ENCODE results near the gene ALAS1.

Gene ALAS1

DNA sequence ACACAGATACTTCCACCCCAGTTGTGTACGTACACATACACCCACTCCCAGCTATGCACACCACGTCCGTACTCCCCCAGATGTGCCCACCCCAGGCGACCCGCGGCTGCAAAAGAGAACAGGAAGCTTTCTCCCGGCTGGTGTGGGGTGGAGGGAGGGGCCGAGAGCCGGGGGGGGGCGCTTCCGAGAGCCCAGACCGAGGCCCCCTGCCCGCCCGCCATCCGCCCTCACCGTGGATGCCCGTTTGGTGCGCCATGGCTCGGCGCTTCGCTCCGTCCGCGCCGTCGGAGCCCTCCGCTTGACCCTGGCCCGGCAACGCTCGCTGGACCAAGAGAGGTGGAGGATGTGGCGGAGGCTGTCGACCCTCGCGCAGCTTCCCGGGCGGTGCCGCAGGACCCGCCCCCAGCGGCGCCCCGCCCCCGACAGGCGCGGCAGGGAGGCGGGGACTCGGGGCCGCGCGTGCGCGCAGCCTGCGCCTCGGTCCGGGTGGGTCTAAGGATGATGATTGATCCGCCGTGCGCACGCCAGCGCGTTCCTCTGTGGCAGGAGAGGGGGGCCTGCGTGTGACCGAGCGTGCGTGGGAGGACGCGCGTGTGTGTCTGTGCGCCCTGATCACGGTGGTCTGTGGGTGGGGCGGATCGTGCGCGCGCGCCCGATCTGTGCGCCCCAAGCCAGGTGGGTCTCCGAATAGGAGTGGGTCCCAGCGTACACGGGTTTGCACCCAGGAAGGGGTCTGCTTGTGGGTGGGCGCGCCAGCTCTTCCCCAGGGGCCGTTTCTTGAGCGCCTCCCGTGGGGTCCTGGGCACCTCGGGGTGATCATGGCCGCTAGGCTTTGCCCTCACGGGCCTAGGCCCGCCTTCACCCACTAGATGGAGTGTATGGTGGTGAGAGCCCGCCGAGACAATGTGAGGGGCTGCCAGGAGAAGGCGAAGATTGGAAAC lies 41.1 kb downstream of the ALAS1 start, which contains the start of gene TWF2:
Gene TWF2 (minus strand): TSS at position 398 of the 941 bp plus-strand sequence. CDS start 142 bp downstream, at position 256.
- TF ChIP-seq, protein P1, sequence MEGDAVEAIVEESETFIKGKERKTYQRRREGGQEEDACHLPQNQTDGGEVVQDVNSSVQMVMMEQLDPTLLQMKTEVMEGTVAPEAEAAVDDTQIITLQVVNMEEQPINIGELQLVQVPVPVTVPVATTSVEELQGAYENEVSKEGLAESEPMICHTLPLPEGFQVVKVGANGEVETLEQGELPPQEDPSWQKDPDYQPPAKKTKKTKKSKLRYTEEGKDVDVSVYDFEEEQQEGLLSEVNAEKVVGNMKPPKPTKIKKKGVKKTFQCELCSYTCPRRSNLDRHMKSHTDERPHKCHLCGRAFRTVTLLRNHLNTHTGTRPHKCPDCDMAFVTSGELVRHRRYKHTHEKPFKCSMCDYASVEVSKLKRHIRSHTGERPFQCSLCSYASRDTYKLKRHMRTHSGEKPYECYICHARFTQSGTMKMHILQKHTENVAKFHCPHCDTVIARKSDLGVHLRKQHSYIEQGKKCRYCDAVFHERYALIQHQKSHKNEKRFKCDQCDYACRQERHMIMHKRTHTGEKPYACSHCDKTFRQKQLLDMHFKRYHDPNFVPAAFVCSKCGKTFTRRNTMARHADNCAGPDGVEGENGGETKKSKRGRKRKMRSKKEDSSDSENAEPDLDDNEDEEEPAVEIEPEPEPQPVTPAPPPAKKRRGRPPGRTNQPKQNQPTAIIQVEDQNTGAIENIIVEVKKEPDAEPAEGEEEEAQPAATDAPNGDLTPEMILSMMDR (conservative IDR thresholded peaks at IDR 0.05; ENCODE audit: low read depth) = peak; percentile 35
- DNase-seq (ENCODE audit: low spot score) = peak; percentile 89
- POLR2A ChIA-PET (ENCODE audit: low non-redundant PET) = interaction anchor here (0.6 kb wide), 1 partner anchor 85 kb away, joined by 3 read pairs; no protein-coding TSS in a partner anchor
- CTCF ChIA-PET = no interaction called here
- peak within 1 kb of the TSS; percentile 95 for H3K27ac ChIP-seq

DNA sequence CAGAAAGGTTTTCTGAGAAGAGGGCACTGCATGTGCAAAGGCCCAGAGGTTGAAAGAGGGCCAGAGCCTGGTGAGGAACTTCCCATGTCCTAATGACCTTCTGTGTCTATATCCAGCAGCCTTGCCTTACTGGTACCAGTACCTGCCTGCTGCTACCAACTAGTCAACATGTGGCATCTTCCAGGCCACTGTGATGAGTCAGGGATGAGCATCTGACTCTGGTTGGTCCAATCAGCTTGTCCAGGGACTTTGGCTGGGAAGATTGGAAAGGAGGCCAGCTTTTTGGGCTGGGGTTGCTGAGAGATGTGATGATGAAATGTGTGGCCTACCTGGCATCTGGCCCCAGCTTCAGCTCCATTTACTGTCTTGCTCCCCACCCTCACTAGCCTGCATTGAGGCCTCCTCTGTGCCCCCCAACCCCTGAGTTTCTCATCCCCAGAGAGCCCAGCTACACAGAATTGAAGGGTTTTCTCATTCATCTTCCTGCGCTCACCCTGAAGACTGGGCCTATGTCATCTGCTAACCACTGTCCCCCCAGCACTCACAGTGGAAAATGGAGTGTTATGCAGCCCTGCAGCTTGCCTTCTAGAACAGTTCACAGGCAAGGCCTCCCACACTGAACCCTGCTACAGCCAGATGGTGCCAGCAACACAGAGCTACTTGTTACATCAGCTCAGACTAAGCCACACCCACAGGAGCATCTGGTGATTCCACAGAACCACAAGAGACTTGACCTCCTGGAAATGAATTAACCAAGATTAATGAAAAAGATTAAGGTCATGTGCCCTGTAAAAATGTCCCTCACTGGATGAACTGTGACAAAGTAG lies 42.3 kb downstream of the ALAS1 start:
- ChIA-PET POLR2A (ENCODE audit: low non-redundant PET) (interaction anchor here (0.5 kb wide), 1 partner anchor 36 kb away, joined by 4 read pairs; no protein-coding TSS in a partner anchor), CTCF (no interaction called here)
- TF ChIP-seq, protein P1 (conservative IDR thresholded peaks at IDR 0.05; ENCODE audit: low read depth) = no peak
- peak; percentile 69 for DNase-seq (ENCODE audit: low spot score)
- peak overlapping the region; percentile 95 for H3K27ac ChIP-seq

DNA sequence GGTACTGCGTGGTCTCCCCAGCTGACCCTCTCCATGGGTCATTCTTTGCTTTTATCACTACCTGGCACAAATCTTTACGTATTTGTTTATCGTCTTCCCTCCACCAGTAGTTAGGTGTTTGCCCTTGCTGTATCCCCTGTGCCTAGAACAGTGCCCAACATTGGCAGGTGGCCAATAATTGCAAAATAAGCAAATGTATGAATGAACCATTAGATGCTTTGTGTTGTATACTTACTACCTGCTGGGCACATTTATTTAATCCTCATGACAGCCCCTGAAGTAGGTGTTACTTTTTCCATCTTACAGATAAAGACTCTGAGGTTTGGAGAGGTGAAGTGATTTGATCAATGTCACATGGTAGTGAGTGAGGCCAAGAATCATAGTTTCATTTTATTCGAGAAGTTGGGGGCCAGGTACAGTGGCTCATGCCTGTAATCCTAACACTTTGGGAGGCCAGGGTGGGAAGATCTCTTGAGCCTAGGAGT lies 43.0 kb downstream of the ALAS1 start:
- H3K27ac ChIP-seq = peak overlapping the region; percentile 95
- TF ChIP-seq, protein P1 (conservative IDR thresholded peaks at IDR 0.05; ENCODE audit: low read depth) = no peak
- CTCF ChIA-PET = no interaction called here
- no peak for DNase-seq (ENCODE audit: low spot score)
- POLR2A ChIA-PET (ENCODE audit: low non-redundant PET) = interaction anchor here (0.5 kb wide), 1 partner anchor 35 kb away, joined by 4 read pairs; no protein-coding TSS in a partner anchor

DNA sequence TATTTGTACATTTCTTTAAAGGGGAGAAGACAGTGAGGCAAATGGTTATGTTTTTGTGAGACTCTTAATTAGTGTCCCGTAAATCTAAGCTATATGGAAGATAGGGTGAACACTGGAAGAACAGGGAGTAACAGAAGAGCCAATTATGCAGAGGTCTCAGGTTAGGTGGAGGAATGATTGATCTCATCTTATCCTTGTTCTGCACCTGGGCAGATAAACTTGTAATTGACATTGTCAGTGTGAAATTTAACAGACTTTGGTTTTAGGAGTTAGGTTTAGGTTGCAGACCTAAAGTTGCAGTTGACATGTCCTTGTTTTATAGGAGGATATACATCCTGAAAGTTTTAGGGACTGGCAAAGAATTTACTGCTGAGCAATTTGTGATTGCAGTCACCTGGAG lies 44.1 kb downstream of the ALAS1 start:
- TF ChIP-seq, protein P1 (conservative IDR thresholded peaks at IDR 0.05; ENCODE audit: low read depth) = no peak
- ChIA-PET CTCF (no interaction called here), POLR2A (ENCODE audit: low non-redundant PET) (no interaction called here)
- H3K27ac ChIP-seq = no peak overlapping the region
- DNase-seq (ENCODE audit: low spot score) = no peak

DNA sequence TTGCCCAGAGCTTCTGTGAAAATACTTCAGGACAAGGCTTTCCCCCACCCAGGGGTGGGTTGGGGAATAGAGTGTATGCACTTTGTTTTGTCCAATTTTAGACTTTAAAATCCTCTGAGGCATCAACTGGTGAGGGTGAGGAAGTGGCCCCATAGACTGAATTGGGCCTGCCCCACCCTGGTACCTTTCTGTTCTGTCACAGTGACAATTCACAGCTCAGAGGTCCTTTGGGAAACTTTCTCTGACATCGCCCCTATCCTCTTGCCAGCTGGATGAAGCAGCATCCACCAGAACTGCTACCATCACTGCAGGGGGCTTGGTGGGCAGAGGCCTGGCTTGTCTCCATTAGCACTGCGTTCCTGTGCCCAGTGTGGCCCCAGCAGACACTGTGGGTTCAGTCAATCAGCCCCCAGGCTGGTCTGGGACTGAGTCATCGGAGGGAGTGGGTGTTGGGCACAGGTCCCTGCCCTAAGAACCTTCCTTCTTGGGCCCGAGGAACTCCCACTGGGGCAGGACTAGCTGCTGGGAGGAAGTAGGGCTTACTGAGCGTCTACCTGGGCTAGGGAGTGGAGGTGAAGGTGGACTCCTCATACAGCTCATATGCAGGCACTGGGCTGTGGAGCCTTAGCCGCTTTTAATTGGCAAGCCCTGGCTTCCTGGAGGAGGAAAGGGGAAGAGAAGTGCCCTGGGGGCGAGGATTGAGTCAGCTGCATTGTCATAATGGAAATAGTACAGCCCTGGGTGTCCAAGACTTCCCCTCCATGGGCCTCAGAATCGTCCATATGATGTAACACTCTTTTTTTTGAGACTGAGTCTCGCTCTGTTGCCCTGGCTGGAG lies 46.0 kb downstream of the ALAS1 start:
- TF ChIP-seq, protein P1 (conservative IDR thresholded peaks at IDR 0.05; ENCODE audit: low read depth) = no peak
- DNase-seq (ENCODE audit: low spot score) = peak; percentile 54
- ChIA-PET POLR2A (ENCODE audit: low non-redundant PET) (interaction anchor here (0.7 kb wide), 1 partner anchor 9 kb away, joined by 3 read pairs; no protein-coding TSS in a partner anchor), CTCF (no interaction called here)
- H3K27ac ChIP-seq = peak overlapping the region; percentile 87
